ENCODE measurements around the gene GLP2R. TPM values are rescaled to one million over a fixed set of nuclear protein-coding genes. Genes with fewer than 3 reads are reported as not detected.

Gene GLP2R
- polyA plus RNA-seq, 12 donors = 0.04 to 0.12 (median 0.05) TPM; not detected in 8

DNA sequence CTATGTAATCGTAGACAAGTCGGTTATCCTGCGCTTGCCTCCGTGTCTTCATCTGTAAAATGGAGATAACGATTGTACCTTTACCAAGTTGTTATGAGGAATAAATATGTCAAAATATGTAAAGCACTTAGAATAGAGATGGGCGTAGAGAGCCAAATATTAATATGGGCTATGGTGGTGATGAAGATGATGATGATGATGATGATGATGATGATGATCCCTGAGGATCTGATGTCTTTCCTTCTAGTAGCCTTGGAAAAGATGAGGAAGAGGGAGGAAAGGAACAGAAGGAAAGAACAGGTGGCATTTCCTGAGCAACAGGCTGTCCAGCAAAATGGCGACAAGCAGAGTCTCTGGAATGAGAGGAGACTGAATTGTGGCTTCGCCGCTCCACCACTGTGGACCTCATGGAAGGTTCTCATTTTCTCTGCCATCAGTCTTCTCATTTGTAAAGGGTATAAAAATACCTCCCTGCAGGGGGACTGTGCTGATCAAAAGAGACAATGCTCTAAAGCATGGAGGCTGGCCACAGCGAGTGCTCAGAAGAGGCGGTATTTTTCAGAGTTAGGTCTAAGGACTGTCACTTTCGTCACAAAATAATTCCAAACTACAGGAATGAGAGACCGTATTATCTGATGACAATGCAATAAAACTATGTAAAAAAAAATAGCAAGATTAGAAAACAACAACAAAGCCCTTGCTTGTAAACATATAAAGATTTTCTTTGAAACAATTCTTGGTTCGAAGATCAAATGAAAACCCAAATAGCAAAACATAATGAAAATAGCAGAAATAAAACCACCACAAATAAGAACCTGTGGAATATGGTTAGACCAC is 96.5 kb downstream of the GLP2R start:
- DNase-seq = no peak

DNA sequence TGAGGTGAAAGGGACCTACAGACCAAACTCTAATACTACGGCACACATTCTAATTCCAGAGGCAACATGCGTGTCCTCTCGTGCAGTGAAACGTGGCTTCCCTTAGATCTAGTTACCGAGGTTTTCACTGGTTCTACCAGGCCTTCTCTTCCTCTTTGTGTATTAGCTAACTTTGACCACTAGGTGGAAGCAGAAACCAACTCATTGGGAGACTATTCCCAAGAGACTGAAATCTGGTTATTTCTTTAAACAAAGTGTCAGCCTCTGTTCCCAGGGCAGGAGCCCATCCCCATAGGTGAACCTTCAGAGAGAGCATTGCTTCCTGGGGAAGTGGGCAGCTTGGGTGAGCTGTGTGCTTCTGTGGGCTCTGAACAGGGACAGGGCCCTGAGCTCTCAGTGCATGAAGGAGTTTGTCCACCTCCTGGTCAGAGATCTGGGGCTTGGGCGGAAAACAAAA is 99.0 kb downstream of the GLP2R start:
- DNase-seq = peak; percentile 75

DNA sequence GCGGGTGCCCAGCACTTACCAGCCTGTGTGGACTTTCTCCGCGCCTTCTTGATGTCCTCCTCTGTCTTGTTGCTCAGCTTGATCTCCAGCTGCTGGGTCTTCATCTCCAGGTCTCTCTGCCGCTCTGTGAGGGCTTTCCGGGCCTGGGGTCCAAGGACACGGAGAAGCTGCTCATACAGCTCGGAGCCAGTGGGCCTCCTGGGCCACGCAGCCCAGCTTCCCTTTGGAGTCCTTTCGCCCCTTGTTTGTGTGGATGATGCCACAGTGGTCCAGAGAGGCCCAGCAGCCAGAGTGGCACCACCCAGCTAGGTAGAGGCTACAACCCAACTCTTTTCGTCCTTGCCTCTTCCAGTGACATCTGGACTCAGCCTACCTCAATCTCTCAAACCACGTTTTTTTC is 99.7 kb downstream of the GLP2R start:
- no peak for DNase-seq

DNA sequence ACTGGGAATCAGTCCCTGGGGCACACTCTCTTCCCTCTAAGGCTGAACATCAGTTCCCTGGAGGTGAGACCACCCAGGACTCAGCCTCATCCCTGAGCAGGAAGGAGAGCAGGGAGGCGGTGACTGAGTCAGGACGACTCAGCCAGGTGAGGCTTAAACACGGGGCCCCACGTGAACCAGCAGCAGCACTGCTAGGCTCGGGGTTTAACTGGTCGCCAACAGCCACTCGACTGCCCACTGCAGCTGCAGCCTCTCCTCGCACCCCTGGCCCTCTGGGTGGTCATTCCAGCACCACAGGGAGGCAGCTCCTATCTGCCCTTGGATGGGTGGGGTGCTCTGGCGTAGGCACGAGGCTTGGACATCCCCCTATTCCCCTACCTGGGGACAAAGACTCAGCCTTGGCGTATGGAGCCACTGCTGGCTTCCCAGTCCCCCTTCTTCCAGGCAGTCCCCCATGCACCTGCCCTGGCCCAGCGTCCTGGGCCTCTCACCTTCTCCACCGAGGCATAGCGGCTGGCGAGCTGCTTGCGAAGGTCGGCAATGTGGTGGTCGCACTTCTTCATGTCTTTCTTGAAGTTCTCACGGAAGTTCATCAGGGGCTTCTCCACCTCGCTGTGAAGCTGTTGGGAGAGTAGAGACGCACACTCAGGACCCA is 100.6 kb downstream of the GLP2R start:
- no peak for DNase-seq

DNA sequence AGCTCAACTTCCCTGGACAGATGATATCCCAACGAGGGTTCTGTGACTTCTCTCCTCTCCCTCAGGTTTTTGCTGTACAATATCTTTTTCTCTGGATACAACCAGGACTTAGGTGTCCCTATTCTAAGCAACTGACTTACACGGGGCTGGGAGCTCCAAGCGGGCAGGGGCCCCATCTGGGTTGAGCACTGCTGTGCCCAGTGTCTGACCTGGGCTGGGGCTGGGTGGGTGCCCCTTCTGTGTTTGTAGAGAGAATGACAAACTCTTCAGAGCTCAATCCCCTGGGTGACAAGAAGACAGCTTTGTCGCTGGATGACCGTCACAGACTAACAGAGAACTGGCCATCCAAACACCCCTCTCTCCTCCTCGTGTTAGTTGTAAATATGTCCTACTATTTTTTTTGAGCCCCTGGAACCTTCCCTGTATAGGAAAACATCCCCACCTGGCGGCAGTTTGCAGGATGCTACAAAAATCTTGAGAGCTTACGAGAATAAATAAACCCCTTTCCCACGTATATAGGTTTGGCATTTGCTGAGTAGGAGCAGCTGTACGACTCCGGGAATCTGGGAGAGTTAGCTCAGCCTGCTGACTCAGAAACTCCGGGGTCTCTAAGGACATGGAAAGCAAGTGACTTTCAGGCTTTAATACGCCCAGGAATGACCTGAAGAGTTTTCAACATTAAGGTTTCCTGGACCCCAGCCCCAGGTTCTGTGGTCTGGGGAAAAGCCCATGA is 103.0 kb downstream of the GLP2R start:
- peak; percentile 84 for DNase-seq

DNA sequence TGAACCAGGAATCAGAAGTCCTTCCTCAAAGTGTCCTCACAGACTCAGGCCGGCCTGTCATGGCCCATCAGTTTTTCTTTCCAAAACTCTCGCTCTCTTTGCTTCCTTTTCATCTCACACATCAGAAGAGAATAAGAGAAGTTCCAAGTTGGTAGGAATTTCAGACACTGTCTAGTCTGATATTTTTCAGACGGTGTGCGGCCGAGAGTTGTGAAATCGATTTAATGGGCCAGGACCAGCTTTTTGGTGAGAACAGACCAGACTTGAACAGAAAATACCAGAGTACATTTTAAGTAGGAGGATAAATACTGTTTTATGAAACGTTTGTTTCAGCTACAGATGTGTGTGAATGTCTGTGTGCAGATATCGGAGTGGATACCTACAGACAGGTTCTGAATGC is 104.1 kb downstream of the GLP2R start:
- DNase-seq = no peak

DNA sequence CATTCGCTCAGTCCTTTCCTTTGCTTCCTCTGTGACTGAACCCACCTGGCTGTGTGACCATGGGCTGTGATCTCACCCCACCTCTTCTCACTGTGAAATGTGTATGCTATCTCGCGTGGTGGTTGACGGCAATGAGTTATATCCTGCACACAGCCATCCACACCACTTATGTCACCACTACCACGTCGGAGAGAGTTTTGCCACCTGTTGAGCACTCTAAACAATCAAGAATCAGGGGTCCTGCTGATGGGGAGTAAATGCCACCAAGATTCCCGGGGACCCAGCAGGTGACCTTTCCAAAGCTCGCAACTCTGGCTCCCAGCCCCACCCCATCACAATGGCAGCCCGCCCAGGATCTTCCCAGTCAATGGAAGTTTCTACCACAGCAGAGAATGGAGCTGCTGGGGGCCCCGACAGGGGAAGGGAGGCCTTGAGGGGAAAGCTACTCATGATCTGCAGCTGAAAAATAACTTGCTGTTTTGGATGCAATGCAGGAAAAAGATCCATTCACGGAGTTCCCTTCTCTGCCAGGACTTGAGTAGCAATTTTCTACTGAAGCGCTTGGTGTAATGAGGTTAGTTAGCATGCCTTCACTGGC is 105.5 kb downstream of the GLP2R start:
- peak; percentile 49 for DNase-seq

DNA sequence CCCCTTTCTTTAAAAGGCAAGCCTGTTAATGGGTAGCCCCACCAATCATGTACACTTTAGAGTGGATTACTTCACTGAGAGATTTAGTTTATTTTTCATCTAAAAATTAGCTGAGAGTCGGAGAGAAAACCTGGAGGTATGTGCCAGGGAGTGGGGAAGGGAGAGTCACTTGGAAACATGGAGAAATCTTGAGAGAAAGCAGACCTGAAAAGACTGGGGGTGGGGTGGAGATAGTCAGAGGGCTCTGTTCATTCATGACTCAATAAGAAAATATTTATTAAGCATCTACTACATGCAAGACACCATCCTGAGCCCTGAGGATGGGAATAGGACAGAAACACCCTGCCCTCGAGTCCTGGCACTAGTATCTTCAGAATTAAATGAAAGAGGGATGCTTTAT is 106.8 kb downstream of the GLP2R start:
- no peak for DNase-seq

DNA sequence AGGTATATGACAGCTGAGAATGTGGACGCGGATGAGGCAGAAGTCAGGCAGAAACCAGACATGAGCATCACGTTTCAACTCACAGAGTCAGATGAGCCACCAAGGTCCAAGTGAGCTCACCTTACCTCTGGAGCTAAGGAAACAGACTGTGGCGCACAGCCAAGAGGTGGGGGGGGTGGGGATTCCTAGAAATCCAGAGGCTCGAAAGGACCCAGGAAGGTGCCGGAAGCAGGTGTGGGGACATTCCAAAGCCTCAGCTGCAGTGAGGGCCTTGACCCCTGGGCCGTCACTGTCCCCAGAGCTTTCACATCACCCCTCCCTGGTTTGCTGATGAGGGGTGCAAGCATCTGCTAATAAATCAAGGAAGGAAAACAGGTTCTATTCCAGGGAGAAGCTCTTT is 108.6 kb downstream of the GLP2R start:
- no peak for DNase-seq

DNA sequence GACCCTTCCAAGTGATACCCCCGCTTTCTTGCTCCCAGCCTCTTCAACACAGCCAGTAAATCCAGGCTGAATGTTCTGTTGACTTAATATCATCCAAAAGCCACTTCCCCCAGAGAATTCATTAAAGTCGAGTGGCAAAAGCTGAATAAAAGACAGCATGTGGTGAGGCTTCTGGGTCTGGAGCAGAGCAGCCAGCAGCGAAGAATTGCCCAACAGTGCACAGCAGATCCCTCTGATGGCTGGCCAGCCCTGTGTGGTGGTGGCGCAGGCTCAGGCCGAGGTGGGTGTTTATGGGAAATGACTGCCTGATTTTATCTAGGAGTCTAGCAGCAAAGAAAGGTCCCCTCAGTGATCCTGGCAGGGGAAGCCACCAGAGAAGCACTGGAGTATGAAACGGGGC is 109.7 kb downstream of the GLP2R start:
- DNase-seq = no peak

DNA sequence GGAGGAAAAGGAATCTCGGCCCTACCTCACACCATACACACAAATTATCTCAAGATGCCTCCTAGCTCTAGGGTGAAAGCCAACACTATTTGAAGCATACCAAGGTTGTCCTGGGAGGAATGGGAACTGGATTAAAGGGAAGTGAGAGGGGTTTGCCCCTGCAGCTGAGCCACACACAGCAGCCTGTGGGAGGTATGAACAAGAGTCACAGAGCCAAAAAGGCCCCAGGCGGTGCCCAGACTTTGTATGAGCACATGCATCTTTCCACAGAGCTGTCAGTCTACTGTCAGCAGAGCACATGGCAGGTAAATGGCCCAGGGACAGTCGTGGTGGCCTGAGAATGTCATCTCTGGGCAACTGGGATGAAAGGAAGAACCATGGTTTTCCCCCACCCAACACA is 110.4 kb downstream of the GLP2R start:
- DNase-seq = no peak

DNA sequence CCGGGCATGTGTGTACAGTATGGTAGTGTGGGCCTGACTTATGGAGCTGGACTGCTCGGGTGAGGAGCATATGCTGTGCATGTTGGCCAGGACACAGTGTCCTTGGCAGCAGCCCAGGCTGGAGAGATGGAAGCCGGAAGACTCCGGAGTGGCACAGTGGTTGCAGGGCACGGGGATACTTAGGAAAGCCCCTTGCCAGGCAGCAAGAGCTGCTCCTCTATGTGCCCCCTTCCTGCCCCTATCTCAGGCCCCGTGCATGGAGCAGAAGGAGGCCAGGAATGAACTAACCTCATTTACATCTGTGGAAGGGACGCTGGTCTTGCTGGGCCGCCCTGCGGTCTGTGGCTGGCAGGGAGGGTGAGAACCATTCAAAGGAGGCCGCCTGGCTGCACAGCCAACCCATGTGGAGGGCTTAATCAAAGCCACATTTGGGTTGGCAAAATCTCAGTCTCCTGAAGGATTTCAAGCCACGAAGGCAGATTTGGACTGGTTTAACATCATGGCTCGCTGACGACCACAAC is 111.6 kb downstream of the GLP2R start:
- peak; percentile 71 for DNase-seq

DNA sequence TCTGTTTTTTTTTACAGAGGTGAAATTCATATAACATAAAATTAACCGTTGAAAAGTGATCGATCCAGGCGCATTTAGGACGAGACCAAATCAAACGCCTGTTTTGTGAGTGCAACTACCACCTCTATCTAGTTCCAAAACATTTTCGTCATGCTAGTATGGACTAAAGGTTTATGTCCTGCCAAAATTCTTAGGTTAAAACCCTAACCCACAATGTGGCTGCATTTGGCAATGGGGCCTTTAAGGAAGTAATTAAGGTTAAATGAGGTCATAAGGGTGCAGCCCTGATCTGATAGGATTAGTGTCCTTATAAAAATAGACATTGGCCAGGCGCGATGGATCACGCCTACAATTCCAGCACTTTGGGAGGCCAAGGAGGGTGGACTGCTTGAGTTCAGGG is 112.2 kb downstream of the GLP2R start:
- DNase-seq = no peak

DNA sequence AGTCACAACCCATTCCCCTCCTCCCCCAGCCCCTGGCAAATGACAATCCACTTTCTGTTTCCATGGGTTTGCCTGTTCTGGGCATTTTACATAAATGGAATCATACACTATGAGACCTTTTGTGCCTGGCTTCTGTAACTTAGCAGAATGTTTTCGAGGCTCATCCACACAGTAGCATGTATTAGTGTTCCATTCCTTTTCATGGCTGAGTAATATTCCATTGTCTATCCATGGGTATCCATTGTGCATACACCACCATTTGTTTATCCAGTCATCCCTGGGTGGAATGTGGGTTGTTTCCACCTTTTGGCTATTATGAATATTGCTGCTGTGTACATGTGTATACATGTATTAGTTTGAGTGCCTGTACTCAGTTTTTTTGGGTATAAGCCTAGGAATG is 113.0 kb downstream of the GLP2R start:
- DNase-seq = no peak

DNA sequence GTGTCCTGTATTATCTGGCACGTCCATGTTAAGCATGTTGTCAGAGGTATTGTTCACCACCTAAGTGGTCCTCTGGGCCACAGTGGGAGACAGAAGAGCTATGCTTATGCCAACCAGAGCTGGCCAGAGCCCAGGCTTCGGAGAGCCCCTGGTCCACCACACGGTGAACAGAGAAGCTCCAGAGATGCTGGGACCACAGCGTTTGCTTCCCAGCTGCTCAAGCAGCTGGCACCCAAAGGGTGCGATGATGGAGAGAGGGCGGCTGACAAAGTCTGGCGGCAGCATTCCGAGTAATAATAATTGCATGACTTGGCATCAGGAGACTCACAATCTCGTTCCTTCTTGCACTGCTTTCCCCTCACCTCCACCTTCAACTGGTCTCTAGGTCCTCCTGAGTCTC is 115.1 kb downstream of the GLP2R start:
- DNase-seq = no peak

DNA sequence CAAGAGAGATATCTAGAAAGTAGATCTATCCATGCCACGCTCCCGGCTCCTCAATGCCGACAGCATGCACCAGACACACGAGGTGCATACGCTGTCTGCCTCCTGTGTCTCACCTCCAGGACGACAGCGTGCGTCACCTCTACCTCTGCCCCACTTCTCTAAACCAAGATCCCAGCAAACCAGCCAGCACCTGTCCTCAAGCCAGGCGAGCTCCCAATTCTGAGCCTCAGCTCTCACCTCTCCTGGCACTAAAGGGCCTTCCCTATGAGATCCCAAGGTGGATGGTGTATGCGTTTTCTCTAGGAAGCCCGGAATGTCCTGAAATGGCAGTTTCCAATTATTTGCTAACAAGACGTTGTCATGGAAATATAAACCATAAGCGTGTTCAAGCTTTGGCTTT is 115.6 kb downstream of the GLP2R start:
- no peak for DNase-seq

Other genes starting within 250 kb of the GLP2R start
- gene CFAP52, start 249.3 kb upstream of the GLP2R start, polyA plus RNA-seq (ENCODE audit: insufficient read length in 12 of 12) = under 1 TPM in 3 of 12 donors, not detected in 9; 0.18 to 0.57 (median 0.32) TPM
- gene USP43, start 180.4 kb upstream of the GLP2R start, polyA plus RNA-seq (ENCODE audit: insufficient read length in 12 of 12) = 1 to 10 TPM in 1 of 12 donors, under 1 TPM in 9, not detected in 2; 0.23 to 1.2 (median 0.52) TPM
- 100 to 1,000 TPM in 5 of 12 donors, 10 to 100 TPM in 6, not detected in 1; 20.3 to 121 (median 88.3) TPM for gene DHRS7C, start 34.3 kb upstream of the GLP2R start, polyA plus RNA-seq (ENCODE audit: insufficient read length in 12 of 12)
- gene GSG1L2, start 3.8 kb upstream of the GLP2R start, polyA plus RNA-seq (ENCODE audit: insufficient read length in 12 of 12) = not detected
- gene RCVRN, start 79.3 kb downstream of the GLP2R start, polyA plus RNA-seq (ENCODE audit: insufficient read length in 12 of 12) = 1 to 10 TPM in 3 of 12 donors, under 1 TPM in 7, not detected in 2; 0.07 to 3.0 (median 0.84) TPM

All from muscle of arm (tissue), 12 donors.